ENCODE results near the gene ZNF805.

DNA sequence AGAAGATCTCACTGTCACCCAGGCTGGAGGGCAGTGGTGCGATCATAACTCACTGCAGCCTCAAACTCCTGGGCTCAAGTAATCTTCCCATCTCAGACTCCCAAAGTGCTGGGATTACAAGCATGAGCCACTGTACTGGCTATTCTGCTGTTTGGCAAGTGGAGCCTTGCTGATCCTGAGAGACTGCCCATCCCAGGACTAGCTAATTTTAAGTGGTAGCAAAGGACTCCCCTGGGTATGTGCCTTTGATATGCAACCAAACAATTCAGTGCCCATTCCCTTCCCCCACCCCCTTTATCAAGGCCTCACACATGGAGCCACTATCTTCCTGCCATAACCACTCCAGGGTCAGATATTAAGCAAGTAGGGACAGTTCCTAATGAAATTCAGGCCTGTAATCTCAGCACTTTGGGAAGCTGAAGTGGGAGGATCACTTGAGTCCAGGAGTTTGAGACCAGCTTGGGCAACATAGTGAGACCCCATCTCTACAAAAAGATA lies 22.9 kb downstream of the ZNF805 start:
- TF ChIP-seq EP300 (IDR thresholded peaks at IDR 0.05; ENCODE audit: borderline replicate concordance in 1 of 2, low read depth in 1 of 2, low read length in 1 of 2): no peak
- no peak for TF ChIP-seq POLR2AphosphoS5 (IDR thresholded peaks at IDR 0.05; ENCODE audit: low read depth, low read length)
- TF ChIP-seq, protein P1, sequence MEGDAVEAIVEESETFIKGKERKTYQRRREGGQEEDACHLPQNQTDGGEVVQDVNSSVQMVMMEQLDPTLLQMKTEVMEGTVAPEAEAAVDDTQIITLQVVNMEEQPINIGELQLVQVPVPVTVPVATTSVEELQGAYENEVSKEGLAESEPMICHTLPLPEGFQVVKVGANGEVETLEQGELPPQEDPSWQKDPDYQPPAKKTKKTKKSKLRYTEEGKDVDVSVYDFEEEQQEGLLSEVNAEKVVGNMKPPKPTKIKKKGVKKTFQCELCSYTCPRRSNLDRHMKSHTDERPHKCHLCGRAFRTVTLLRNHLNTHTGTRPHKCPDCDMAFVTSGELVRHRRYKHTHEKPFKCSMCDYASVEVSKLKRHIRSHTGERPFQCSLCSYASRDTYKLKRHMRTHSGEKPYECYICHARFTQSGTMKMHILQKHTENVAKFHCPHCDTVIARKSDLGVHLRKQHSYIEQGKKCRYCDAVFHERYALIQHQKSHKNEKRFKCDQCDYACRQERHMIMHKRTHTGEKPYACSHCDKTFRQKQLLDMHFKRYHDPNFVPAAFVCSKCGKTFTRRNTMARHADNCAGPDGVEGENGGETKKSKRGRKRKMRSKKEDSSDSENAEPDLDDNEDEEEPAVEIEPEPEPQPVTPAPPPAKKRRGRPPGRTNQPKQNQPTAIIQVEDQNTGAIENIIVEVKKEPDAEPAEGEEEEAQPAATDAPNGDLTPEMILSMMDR (IDR thresholded peaks at IDR 0.05): no peak
- TF ChIP-seq TCF12 (IDR thresholded peaks at IDR 0.05): no peak
- TF ChIP-seq, protein P2, sequence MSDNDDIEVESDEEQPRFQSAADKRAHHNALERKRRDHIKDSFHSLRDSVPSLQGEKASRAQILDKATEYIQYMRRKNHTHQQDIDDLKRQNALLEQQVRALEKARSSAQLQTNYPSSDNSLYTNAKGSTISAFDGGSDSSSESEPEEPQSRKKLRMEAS (IDR thresholded peaks at IDR 0.05; ENCODE audit: low read depth): no peak
- no peak for TF ChIP-seq FOXM1 (IDR thresholded peaks at IDR 0.05; ENCODE audit: low read depth)
